GM12864 (cell line): Measurements from ENCODE around the gene LDLRAD4.

ENCODE experiments used
- DNase-seq: peaks from one replicate; pipeline ENCODE4 v3.0.0-alpha.2; 2011; ENCODE audit warnings: low read depth
- H3K4me3 ChIP-seq: 2 replicates; pipeline ENCODE4 v1.5.1; 2011; ENCODE audit warnings: mild to moderate bottlenecking, low read depth, low read length, control low read depth
- CTCF ChIP-seq: IDR thresholded peaks from 2 replicates; pipeline ENCODE4 v1.5.1; 2011; ENCODE audit warnings: low read depth, mild to moderate bottlenecking, moderate library complexity, low read length, control low read depth, inconsistent platforms; ENCODE audit errors: missing control alignments

Gene LDLRAD4

GRCh38 chr18:13616525-13617035 lies 398.0 kb downstream of the LDLRAD4 start:
- no peak for TF ChIP-seq CTCF
- peak overlapping the region; percentile 5; the same call in 1 of the 2 replicates for H3K4me3 ChIP-seq

GRCh38 chr18:13617826-13618515 lies 399.4 kb downstream of the LDLRAD4 start:
- no peak for TF ChIP-seq CTCF
- no peak overlapping the region for H3K4me3 ChIP-seq
- no peak for DNase-seq

More at GRCh38 chr18:13616525-13617035, 398.0 kb downstream of the LDLRAD4 start:
- DNase-seq, result no peak

DNA sequence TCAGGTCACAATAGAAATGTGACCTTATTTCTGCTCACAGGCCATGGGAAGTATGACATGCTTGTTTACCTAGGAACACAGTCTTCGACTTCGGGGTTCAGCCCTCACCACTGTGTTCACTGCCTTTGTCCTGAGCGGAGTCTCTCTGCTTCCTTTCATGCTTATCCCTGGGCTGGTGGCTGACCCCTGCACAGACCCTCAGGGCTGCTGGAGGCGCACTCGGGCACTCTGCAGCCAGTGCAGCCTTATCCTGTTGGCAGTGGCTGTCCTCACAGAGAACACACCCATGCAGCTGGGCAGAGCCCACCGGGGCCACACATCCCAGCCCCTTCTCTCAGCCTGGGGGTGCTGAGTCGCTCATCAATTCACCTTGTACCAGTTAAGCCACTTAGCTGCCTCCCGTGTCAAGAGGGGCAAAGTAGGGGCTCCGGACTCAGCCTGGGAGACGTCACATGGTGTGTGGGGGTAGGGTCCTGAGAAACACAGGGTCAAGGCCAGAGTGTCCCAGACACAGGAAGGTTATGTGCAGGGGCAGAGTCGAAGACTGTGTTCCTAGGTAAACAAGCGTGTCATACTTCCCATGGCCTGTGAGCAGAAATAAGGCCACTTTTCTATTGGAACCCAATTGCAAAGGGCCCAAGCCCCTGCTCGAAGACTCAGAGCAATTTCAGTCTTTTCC lies 400.3 kb downstream of the LDLRAD4 start:
- no peak overlapping the region for H3K4me3 ChIP-seq

GRCh38 chr18:13619505-13620205 lies 401.1 kb downstream of the LDLRAD4 start:
- TF ChIP-seq CTCF, result no peak
- H3K4me3 ChIP-seq, result no peak overlapping the region
- DNase-seq, result no peak

More for the DNA sequence above, 400.3 kb downstream of the LDLRAD4 start:
- DNase-seq, result no peak
- TF ChIP-seq CTCF, result no peak

DNA sequence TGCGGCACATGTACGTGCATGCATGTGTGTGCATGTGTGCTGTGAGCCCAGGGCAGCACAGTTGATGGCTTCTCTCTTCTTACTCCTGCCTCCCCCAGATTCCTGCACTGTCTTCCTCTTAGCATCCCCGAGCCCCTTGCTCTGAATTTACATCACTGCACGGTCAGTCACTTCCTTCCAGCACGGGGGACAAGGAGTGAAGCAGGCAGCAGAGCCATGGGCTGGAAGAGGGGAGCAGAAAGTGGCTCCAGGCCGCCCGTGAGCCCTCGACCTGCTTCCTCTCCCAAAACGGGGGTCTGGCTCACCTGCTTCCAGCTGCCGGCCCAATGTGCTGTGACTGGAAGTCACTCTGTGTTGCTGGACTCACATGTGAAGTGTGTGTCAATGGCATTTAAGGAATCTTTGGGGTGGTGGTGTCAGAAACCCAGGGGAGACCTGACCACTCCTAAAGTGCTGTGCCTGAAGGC lies 401.7 kb downstream of the LDLRAD4 start:
- no peak for DNase-seq
- no peak overlapping the region for H3K4me3 ChIP-seq
- no peak for TF ChIP-seq CTCF

DNA sequence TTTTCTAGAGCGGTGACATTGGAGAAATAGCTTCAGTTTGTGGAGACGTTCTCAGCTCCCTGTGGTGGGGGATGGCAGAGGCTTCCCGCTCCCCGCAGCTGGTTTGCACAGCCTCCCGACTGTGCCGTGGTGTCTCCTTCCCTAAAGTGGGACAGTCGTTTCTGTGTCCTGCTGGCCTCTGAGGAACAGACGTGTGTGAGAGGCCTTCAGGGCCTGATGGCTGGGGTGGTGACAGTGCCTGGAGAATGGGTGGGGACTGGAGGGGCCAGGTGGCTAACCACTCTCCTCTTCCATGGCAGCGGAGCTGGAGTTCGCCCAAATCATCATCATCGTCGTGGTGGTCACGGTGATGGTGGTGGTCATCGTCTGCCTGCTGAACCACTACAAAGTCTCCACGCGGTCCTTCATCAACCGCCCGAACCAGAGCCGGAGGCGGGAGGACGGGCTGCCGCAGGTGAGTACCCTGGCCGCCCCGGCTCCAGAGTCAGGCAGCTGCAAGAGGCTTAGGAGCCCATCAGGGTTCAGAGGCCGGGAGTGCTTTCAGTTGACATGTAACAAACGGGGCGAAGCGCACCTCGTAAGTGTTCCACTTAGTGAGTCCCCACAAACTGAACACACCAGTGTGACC lies 402.4 kb downstream of the LDLRAD4 start:
- no peak for TF ChIP-seq CTCF

More for the DNA sequence above, 402.4 kb downstream of the LDLRAD4 start:
- no peak overlapping the region for H3K4me3 ChIP-seq
- DNase-seq, result no peak
